ENCODE data around the gene MZF1. TPM values are rescaled to one million over a fixed set of nuclear protein-coding genes. Genes with fewer than 3 reads are reported as not detected.

The MZF1 gene
- total RNA-seq, 2 experiments from 2014 or later, result 30.0 to 39.1 TPM

- Histone ChIP-seq H3K4me3 (ENCODE audit: low read depth, low read length, poor library complexity, severe bottlenecking) (peak overlapping the region; percentile 36), H3K79me2 (ENCODE audit: insufficient read depth, low read depth, low read length) (no peaks in the 10 kb centered on the region), H3K36me3 (ENCODE audit: insufficient read depth, low read length) (no peaks in the 10 kb centered on the region), H3K9me2 (ENCODE audit: insufficient read depth, low read length) (no peaks in the 10 kb centered on the region), H2AFZ (ENCODE audit: low read length) (peak overlapping the region; percentile 55; the same call in 1 of the 2 replicates), H4K20me1 (ENCODE audit: insufficient read depth, low read length) (no peaks in the 10 kb centered on the region), H3K9me3 (ENCODE audit: low read length) (no peaks in the 10 kb centered on the region), H3K4me1 (ENCODE audit: insufficient read depth, low read length, poor library complexity, severe bottlenecking) (peaks cover 13% of the 10 kb centered on the region), H3K4me2 (ENCODE audit: low read length) (peak overlapping the region; percentile 44), H3K27ac (ENCODE audit: low read depth, low read length, poor library complexity, severe bottlenecking) (no peak overlapping the region)
- DNase-seq (ENCODE audit: low spot score), result no peak
- no TSS peak for BruUV-seq (replicated peaks)
- intact Hi-C loops (cut with micrococcal nuclease; ENCODE audit: unreplicated experiment), result no loop called here
- ChIA-PET CTCF (ENCODE audit: unreplicated experiment) (no interaction called here), POLR2A (no interaction called here)
- TF ChIP-seq EZH2phosphoT487 (IDR thresholded peaks at IDR 0.05; ENCODE audit: borderline replicate concordance, low read depth, low read length) (no peak), CTCF (conservative IDR thresholded peaks at IDR 0.05; ENCODE audit: low read length) (no peak)
Observed at GRCh38 chr19:58538257-58539168, 34.6 kb downstream of the MZF1 start.

GRCh38 chr19:58536852-58537798, 36.0 kb downstream of the MZF1 start:
- POLR2A ChIA-PET, result no interaction called here
- H4K20me1 ChIP-seq (ENCODE audit: insufficient read depth, low read length), result no peaks in the 10 kb centered on the region
- CTCF ChIA-PET (ENCODE audit: unreplicated experiment), result no interaction called here
- no peak overlapping the region for H3K4me3 ChIP-seq (ENCODE audit: low read depth, low read length, poor library complexity, severe bottlenecking)
- intact Hi-C loops (cut with micrococcal nuclease; ENCODE audit: unreplicated experiment), result no loop called here
- peaks cover 10% of the 10 kb centered on the region for H3K4me1 ChIP-seq (ENCODE audit: insufficient read depth, low read length, poor library complexity, severe bottlenecking)
- H3K9me3 ChIP-seq (ENCODE audit: low read length), result no peaks in the 10 kb centered on the region
- BruUV-seq (replicated peaks), result no TSS peak
- no peaks in the 10 kb centered on the region for H3K36me3 ChIP-seq (ENCODE audit: insufficient read depth, low read length)
- no peak for TF ChIP-seq EZH2phosphoT487 (IDR thresholded peaks at IDR 0.05; ENCODE audit: borderline replicate concordance, low read depth, low read length)
- no peak for TF ChIP-seq CTCF (conservative IDR thresholded peaks at IDR 0.05; ENCODE audit: low read length)
- H3K79me2 ChIP-seq (ENCODE audit: insufficient read depth, low read depth, low read length), result no peaks in the 10 kb centered on the region
- no peaks in the 10 kb centered on the region for H3K9me2 ChIP-seq (ENCODE audit: insufficient read depth, low read length)
- no peak overlapping the region for H3K27ac ChIP-seq (ENCODE audit: low read depth, low read length, poor library complexity, severe bottlenecking)
- no peak for DNase-seq (ENCODE audit: low spot score)
- no peak overlapping the region; the same call in 1 of the 2 replicates for H2AFZ ChIP-seq (ENCODE audit: low read length)
- H3K4me2 ChIP-seq (ENCODE audit: low read length), result no peak overlapping the region
